Retinal pigment epithelial cell (primary cell): ENCODE measurements around the gene VASH2.

ENCODE experiments used
- DNase-seq: peaks from one replicate; pipeline ENCODE4 v3.0.0-alpha.2; 2010; ENCODE audit warnings: low read depth
- H3K4me3 ChIP-seq: 2 replicates; pipeline ENCODE4 v1.5.1; 2011; ENCODE audit warnings: mild to moderate bottlenecking, low read length, control low read depth, moderate library complexity
- TF ChIP-seq, protein P1 (sequence below): conservative IDR thresholded peaks from 2 replicates; pipeline ENCODE4 v1.5.1; 2011; ENCODE audit warnings: low read depth, low read length, control low read depth, inconsistent platforms

VASH2 gene

DNA sequence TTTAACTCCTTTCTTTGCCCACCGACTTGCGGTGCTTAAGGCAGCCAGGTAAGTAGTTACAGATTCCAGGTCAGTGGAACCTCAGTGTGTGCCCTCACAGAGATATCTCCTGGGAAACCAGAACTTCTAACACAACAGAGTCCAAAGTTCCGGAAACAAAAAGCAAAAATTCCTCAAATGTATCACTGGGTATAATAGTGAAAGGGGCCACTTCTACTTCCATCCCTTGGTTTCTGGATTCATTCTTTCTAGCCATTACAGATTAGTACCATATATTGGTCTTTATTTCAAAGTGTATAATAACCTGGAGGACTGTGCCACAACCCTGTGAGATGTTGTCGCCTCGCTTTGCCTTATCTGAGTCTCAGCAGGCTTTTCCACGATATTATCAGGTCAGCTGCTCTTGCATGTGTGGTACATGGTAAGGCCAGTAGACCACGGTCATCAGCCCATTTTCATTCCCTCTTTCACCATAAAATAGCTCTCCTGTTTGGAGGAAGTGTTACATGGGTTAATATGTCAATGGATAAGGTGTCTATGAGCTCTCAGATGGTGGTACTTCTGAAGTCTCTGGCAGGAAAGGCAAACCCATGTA, 14.9 kb upstream of the VASH2 start:
- no peak overlapping the region for H3K4me3 ChIP-seq
- TF ChIP-seq, protein P1, sequence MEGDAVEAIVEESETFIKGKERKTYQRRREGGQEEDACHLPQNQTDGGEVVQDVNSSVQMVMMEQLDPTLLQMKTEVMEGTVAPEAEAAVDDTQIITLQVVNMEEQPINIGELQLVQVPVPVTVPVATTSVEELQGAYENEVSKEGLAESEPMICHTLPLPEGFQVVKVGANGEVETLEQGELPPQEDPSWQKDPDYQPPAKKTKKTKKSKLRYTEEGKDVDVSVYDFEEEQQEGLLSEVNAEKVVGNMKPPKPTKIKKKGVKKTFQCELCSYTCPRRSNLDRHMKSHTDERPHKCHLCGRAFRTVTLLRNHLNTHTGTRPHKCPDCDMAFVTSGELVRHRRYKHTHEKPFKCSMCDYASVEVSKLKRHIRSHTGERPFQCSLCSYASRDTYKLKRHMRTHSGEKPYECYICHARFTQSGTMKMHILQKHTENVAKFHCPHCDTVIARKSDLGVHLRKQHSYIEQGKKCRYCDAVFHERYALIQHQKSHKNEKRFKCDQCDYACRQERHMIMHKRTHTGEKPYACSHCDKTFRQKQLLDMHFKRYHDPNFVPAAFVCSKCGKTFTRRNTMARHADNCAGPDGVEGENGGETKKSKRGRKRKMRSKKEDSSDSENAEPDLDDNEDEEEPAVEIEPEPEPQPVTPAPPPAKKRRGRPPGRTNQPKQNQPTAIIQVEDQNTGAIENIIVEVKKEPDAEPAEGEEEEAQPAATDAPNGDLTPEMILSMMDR = no peak
- DNase-seq = no peak

DNA sequence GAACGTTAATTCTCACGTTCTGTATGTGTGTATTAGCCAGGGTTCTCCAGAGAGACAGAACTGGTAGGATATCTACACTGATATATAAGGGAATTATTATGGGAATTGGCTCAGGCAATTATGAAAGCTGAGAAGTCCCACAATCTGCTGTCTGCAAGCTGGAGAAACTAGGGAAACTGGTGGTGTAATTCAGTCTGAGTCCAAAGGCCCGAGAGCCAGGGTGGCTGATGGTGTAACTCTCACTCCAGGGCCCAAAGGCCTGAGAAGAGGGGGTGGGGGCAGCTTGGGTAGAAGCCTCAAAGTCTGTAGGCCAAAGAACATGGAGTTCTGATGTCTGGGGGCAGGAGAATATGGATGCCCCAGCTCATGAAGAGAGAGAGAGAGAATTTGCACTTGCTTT, 13.3 kb upstream of the VASH2 start:
- TF ChIP-seq, protein P1 = no peak
- no peak overlapping the region for H3K4me3 ChIP-seq
- no peak for DNase-seq

DNA sequence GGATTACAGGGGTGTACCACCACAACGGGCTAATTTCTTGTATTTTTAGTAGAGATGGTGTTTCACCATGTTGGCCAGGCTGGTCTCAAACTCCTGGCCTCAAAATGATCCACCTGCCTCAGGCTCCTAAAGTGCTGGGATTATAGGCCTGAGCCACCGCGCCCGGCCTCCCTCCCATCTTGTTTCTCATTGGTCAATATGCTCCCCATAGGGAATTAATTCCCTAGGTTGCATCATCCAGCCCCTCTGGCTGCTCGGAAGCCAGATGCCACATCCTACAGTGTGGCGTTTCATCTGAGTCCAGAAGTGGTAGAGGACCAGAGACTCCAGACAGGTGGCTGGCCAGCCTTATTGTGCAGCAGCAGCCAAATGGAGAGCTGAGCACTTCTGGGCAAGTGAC, 11.5 kb upstream of the VASH2 start:
- H3K4me3 ChIP-seq = no peak overlapping the region
- no peak for DNase-seq
- TF ChIP-seq, protein P1 = no peak

DNA sequence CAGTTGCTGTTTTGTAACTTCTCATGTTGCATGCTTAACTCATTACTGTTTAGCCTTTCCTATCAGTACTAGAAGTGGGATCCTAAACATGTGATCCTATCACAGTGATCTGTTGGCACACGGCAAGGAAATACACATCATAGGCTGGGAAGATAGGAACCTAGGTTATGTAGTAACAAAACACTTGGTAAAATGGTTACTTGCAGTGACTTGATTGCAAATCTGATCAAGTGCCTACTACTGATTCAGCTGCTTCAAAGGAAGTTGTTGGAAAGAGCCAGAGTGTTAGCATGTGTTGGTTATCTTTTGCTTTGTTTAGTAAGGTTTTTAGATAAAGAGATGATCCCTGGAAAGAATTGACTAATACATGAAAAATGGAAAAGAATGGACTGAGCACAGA, 8.9 kb upstream of the VASH2 start:
- no peak for DNase-seq
- TF ChIP-seq, protein P1 = no peak

DNA sequence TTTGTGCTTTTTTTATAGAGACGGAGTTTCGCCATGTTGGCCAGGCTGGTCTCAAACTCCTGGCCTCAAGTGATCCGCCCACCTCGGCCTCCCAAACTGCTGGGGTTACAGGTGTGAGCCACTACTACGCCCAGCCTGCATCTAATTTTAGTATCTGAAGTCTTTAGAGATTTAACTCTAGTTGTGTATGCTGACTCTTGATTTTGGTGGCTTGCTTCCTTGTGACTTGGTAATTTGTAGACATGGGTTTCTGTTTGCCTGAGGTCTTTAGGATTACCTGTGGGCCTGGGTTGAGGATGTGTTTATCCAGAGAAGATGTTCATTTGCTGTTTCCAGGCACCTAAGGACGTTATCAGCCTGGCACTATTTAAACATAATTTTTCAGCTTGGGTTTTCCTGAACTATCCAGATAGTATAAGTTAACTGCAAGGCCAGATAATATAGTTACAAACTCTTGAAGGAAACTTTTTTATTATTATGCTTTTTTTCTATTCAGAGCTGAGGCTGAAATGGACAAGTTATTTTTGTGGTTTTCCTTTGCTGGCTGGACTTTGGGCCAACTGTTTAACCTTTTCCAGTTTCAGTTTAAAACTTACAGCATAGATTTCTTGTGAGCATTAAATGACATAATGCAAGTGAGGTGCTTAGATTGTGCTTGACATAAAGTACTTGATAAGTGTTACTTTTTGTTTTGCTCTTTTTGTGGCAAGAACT, 7.5 kb upstream of the VASH2 start:
- DNase-seq = no peak
- TF ChIP-seq, protein P1 = no peak
- no peak overlapping the region for H3K4me3 ChIP-seq

More for the DNA sequence above, 8.9 kb upstream of the VASH2 start:
- H3K4me3 ChIP-seq = no peak overlapping the region

DNA sequence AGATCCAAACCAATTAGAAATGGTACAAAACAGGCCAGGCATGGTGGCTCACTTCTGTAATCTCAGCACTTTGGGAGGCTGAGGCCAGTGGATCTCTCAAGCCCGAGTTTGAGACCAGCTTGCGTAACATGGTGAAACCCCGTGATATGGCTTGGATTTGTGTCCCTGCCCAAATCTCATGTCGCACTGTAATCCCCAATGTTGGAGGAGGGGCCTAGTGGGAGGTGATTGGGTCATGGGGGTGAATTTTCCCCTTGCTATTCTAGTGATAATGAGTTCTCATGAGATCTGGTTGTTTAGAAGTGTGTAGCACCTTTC, 7.0 kb upstream of the VASH2 start:
- H3K4me3 ChIP-seq = no peak overlapping the region
- no peak for DNase-seq
- TF ChIP-seq, protein P1 = no peak

DNA sequence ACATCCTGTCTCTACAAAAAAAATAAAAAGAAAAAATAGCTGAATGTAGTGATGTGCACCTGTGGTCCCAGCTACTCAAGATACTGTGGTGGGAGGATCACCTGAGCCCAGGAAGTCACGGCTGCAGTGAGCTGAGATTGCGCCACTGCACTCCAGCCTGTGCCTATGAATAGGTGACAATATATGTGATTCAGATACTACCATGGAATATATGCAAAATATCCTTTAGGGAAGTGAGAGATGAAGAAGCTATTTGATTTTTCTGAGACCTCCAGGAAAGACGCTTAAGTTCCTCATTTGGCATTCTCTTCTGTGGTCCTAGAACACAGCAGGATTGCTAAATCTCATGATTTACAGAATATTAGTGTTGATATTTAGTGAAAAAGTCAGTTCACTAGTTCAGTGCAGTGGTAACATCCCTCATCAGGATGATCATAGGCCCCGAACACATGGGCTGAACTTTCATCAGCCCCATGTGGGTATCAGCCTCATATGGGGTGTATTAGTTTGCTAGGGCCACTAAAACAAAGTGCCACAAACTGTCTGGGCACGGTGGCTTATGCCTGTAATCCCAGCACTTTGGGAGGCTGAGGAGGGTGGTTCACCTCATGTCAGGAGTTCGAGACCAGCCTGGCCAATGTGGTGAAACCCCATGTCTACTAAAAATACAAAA, 6.0 kb upstream of the VASH2 start:
- TF ChIP-seq, protein P1 = no peak
- DNase-seq = no peak
- no peak overlapping the region for H3K4me3 ChIP-seq
